ENCODE data around the gene ASGR2. TPM values are rescaled to one million over a fixed set of nuclear protein-coding genes. Genes with fewer than 3 reads are reported as not detected.
"Not testable (repeated sequence)": the region's sequence is repeated elsewhere in the genome, so short reads cannot be mapped to it uniquely, and the experiment has no call there.

The ASGR2 gene, protein sequence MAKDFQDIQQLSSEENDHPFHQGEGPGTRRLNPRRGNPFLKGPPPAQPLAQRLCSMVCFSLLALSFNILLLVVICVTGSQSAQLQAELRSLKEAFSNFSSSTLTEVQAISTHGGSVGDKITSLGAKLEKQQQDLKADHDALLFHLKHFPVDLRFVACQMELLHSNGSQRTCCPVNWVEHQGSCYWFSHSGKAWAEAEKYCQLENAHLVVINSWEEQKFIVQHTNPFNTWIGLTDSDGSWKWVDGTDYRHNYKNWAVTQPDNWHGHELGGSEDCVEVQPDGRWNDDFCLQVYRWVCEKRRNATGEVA
- polyA plus RNA-seq (ENCODE audit: insufficient read length in 3 of 3), result 1 to 10 TPM in 2 of 3 donors, under 1 TPM in 1; 0.89 to 2.6 (median 2.1) TPM
- long read RNA-seq, donor 1, partial matches to known transcripts, result 0 of 1 reads
- long read RNA-seq, donor 1, other reads (novel, unspliced or antisense), result 0 of 1 reads
- long read RNA-seq, donor 2, result 0 reads
- long read RNA-seq, donor 3, result 0 reads
- long read RNA-seq, donor 4, result 0 reads
- long read RNA-seq, donor 5, result 0 reads
- long read RNA-seq, donor 6, result 0 reads
- long read RNA-seq, donor 7, result 0 reads
- long read RNA-seq, donor 8, result 0 reads
- long read RNA-seq, donor 9, result 0 reads
- long read RNA-seq, donor 10, result 0 reads
- long read RNA-seq, donor 11, result 0 reads
- long read RNA-seq, donor 12, result 0 reads
- long read RNA-seq, donor 13, result 0 reads
- long read RNA-seq, donor 14, result 0 reads
- long read RNA-seq, donor 15, result 0 reads
- long read RNA-seq, donor 16, result 0 reads

DNA sequence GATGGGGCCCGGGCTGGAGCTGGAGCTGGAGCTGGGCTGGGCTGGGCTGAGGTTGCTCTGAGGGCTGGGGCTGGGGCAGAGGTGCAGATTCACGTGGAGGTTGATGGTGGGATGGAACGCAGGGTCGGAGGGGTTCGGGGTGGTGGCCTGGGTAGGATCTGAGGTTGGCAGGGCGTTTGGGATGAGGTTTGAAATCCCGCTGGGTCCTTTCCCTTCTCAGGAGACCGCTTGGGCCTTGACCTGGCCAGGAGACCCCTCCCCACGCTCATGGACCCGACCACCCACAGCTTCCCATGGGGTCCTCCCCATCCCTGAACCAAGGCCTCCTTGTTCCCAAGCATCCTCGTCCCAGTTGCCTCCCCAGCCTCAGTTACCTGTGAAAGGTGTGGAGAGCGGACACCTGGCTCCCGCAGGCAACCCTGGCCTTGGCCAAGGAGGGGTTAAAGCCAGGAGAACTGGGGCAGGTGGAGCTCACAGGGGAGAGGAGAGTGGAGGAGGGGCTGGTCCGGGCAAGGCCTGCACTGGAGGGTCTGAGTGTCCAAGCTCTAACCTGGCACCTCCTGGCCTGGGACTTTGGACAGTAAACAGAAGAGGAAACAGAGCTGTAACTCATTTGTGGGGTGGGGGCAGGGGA is at the start of gene ASGR2:
Gene ASGR2, minus strand, starts transcription at position 582 of the 634 bp plus-strand sequence. CDS start 582 bp downstream, outside the sequence.
- no peak for DNase-seq (ENCODE audit: extremely low read depth in 1 of 11, low read depth in 9 of 11, low spot score in 4 of 11)

DNA sequence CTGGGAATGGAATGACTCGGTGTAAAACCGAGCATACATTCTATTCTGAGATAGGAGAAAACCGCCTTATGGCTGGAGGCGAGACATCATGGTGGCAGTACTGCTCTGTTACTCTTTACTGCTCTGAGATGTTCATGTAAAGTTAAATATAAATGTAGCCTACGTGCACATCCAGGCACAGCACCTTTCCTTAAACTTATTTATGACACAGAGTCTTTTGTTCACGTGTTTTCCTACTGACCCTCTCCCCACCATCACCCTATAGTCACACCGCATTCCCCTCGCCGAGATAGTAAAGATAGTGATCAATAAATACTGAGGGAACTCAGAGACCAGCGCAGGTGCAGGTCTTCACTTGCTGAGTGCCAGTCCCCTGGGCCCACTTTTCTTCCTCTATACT is 44.9 kb upstream of the ASGR2 start:
- DNase-seq (ENCODE audit: extremely low read depth in 1 of 11, low read depth in 9 of 11, low spot score in 4 of 11), result not testable (repeated sequence)

DNA sequence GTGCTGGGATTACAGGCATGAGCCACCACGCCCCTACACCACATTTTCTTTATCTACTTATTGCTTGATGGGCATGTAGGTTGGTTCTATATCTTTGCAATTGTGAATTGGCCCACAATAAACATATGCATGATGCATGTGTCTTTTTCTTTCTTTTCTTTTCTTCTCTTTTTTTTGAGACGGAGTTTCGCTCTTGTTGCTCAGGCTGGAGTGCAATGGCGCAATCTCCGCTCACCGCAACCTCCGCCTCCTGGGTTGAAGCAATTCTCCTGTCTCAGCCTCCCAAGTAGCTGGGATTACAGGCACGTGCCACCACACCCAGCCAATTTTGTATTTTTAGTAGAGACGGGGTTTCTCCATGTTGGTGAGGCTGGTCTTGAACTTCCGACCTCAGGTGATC is 43.8 kb upstream of the ASGR2 start:
- not testable (repeated sequence) for DNase-seq (ENCODE audit: extremely low read depth in 1 of 11, low read depth in 9 of 11, low spot score in 4 of 11)

DNA sequence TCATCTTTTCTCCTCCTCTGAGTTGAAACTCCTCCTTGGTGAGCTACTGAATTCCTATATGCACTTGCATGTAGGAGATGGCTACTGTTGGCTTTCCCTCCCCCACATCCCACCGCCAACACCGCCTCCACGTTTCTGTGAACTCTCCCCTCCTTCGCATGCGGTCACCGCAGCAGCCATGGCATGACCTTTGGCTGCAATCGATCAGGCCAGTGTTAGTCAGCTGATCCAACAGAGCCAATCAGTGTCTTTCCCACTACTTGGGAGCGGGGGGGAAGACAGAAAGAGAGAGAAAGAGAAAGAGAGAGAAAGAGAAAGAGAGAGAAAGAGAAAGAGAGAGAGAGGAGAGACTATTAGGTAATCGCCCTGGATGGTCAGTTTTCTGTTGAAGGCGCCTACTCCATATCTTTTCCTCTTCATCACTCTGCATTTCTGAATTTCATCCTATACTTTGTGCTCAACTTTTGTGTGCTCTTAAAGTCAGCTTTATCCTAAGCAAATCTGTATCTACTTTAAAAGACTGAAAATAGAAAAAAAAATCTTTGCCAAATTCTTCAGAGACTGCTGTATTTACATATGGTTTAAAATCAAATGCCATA is 41.8 kb upstream of the ASGR2 start:
- no peak for DNase-seq (ENCODE audit: extremely low read depth in 1 of 11, low read depth in 9 of 11, low spot score in 4 of 11)

DNA sequence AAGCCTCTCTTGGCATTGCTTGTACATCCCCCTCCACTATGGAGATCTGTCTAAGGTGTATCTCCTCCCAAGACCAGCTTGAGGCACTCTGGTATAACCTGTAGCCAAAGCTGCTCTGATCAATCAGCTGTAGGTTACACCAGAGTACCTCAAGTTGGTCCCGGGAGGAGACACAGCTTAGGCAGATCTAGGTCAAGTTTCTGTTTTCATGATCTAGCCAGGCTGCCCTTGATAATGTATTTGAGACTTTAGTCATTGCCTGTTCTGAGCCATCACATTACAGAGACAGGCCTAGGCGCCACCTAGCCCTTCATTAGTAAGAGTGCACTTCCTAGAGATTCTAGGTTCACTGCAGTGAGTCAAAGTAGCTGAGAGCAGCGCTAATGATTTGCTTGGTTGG is 33.1 kb upstream of the ASGR2 start:
- no peak for DNase-seq (ENCODE audit: extremely low read depth in 1 of 11, low read depth in 9 of 11, low spot score in 4 of 11)

DNA sequence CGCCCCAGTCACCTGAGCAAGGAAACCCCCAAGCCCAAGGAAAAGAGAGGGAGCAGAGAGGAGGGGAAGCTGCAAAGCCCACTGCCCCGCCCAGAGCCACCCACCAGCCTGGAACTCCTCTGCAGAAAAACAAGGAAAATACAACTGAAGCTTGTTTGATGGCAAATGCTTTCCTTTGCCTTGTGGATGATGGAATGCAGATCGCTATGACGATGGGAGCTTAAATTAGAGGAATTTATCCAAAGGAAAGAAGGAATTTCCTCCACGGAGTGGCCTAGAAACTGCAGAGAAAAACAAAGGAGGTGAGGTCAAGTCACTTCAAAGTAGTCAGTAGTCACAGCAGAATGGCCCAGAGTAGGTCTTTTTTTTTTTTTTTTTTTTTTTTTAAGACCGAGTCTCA is 31.5 kb upstream of the ASGR2 start:
- no peak for DNase-seq (ENCODE audit: extremely low read depth in 1 of 11, low read depth in 9 of 11, low spot score in 4 of 11)

DNA sequence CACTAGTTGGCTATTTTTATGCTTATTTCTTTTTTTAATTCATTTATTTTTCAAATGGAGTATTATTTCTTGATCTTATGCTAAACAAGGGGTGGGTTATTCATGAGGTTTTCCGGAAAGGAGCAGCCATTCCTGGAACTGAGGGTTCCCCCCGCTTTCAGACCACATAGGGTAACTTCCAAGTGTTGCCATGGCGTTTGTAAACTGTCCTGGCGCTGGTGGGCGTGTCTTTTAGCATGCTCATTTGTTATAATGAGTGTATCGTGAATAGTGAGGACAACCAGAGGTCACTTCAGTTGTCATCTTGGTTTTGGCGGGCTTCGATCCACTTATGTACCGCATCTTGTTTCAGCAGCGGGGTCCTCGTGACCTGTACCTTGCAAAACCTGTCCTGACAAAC is 29.6 kb upstream of the ASGR2 start:
- DNase-seq (ENCODE audit: extremely low read depth in 1 of 11, low read depth in 9 of 11, low spot score in 4 of 11), result no peak

DNA sequence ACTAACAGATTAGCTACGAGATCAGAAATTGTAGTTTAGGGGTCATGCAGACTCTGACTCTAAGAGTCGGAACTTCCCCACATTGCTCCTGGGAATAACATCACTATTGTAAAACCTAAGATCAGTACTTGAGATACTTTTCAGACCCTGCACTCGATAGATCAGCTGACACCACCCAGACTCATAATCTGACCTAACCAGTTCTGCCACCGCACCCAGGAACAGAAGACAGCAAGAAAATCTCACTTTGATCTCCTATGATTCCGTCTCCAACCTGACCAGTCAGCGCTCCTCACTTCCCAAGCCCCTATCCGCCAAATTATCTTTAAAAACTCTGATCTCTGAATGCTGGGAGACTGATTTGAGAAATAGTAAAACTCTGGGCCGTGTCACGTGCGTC is 27.2 kb upstream of the ASGR2 start:
- no peak for DNase-seq (ENCODE audit: extremely low read depth in 1 of 11, low read depth in 9 of 11, low spot score in 4 of 11)

DNA sequence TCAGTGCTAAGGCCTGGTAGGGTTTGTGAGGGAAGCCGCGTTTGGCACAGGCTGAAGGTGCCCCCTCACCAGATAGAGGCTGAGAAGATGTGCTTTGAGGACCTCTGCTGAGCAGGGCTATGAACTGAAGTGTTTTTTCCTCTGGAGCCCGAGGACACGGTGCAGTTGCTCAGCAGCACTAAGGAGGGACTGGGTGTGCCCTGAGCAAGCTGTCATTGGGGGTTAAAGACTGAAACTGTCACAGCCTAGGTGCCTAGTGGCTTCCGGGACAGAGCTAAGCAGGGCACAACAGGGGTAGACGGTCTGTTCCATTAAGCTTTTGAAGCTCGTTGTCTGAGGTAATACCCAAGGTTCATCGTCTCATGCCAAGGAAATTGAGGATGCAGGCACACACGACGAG is 24.8 kb upstream of the ASGR2 start:
- no peak for DNase-seq (ENCODE audit: extremely low read depth in 1 of 11, low read depth in 9 of 11, low spot score in 4 of 11)

DNA sequence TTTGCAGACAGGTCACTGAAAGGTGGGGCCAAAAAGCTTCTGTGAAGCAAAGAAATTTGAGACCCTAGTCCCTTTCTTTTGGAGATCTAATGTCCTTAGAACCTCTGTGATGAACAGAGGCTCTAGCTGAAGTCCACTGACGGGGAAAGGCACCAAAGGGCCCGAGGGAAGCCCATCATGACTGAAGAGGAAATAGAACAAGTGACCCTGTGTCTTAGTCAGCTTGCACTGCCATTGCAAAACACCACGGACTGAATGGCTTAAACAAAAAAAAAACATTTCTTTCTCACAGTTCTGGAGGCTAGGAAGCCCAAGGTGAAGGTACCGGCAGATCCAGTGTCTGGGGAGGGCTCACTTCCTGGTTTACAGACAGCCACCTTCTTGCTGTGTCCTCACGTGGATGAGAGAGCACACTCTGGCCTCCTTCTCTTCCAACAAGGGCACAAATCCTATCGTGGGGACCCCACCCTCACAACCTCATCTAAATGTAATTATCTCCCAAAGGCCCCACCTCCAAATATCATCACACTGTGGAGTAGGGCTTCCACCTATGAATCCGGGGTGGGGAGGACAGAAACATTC is 24.3 kb upstream of the ASGR2 start:
- DNase-seq (ENCODE audit: extremely low read depth in 1 of 11, low read depth in 9 of 11, low spot score in 4 of 11), result no peak

DNA sequence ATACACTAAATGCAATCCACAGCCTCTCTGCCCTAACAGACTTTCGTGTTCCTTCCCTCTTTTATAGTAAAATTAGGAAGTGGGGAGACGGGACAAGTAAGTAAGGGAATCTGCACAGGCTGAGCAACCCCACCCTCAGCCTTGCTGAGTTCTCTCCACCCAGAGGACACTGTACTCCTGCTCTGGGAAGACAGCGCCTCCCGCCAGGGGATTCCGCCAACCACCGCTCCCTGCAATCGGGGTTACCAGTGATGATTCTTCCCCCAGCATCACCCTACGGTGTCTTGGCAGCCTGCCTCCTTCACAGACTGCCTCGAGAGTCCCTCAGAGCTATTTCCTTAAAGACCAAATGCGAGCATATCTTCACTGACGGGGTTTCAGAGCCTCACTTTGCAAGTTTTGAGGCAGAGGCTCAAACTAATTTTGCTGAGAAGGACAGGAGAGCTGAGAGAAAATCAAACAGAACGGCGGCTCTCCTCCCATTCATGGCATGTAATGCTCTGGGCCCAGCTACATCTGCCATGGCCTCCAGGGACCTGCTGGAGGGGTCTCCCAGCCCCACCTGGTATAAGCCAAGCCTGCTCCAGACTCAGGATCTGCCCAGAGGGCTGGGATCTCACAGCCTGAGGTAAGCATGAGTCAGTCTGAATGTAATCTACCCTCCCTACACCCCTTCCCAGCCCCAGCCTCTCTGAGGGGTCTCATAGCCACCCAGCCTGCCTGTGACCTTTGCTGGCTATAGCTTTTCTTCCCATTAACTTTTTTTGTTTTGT is 22.7 kb upstream of the ASGR2 start:
- DNase-seq (ENCODE audit: extremely low read depth in 1 of 11, low read depth in 9 of 11, low spot score in 4 of 11), result no peak

DNA sequence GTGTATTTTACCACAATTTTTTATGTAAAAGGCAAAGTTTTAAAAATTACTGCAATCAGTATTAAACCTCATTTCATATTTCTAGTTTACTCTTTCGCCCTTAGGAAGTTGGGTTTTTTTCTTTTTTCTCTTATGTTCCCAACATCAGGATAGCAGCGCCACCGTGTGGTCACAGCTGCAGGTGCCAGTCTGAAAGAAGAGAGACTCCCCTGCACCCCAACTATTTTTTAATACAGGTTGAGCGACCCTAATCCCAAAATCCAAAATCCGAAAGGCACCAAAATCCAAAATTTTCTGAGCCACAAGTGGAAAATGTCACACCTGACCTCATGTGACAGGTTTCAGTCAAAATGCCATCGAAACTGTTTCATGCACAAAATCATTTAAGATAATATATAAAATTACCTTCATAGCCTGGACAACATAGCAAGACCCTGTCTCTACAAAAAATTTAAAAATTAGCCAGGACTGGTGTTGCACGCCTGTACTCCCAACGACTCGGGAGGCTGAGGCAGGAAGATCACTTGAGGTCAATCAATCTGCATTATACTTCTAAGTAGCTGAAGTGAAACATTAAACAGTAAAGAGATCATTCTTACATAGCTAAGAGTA is 21.8 kb upstream of the ASGR2 start:
- DNase-seq (ENCODE audit: extremely low read depth in 1 of 11, low read depth in 9 of 11, low spot score in 4 of 11), result peak in 10 of 11 donors; percentile 37 to 67 (median 54)

DNA sequence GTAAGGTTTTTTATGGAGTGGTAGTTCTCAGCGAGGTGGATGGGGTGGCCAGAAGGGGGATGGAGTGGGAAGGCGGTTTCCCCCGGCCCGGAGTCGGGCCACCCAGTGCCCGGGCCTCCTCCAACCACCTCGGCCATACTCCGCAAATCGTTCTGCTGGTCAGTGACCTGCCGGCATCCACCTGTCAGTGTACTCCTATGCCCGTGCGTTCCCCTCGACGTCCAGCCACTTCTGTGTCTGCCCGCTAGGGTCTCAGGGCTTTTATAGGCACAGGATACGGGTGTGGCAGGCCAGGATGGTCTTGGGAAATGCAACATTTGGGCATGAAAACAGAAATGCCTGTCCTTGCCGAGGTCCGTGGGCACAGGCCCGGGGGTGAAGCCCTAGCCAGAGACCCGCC is 19.3 kb upstream of the ASGR2 start:
- no peak for DNase-seq (ENCODE audit: extremely low read depth in 1 of 11, low read depth in 9 of 11, low spot score in 4 of 11)

DNA sequence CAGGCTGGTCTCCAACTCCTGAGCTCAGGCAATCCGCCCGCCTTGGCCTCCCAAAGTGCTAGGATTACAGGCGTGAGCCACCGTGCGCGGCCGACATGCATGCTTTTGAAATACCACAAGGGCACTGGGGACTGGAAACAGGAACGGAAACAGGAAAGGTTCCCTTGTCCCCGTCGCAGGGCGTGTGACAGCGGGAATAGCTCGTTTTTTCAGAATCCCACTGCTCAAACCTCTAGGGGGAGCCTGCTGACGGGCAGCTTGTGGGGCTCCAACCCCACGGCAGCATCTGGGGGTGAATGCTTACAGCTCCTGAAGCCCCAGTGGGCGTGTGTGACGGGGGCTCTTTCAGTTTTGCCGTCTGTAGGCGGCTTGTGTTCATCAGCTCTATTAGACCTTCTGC is 18.8 kb upstream of the ASGR2 start:
- DNase-seq (ENCODE audit: extremely low read depth in 1 of 11, low read depth in 9 of 11, low spot score in 4 of 11), result no peak

DNA sequence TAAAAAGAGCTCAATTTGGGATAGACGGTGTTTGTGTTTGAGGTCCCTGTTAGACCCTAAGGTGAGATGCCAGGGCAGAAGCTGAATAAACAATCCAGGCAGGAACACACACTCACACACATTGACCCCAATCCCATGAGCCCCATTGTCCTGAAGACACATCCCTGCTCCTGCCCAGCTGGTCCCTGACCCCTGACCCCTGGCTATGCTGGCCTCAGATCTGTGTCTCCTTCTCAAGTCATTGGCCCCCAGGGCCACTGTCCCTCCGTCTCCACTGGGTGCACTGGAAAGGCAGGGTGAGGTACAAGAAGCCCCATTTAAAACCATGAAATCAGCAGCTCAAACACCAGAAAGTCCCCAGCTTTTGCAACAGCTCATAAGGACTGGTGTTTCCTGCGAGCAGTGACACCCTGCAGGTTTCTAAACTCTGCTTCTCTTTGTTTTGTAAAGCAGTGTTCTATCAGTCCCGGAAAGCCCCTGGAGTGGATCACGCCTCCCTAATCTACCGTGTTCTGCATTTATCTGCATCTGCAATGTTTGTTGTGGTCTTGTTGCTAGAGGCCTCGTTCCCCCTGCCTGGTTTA is 18.0 kb upstream of the ASGR2 start:
- no peak for DNase-seq (ENCODE audit: extremely low read depth in 1 of 11, low read depth in 9 of 11, low spot score in 4 of 11)

DNA sequence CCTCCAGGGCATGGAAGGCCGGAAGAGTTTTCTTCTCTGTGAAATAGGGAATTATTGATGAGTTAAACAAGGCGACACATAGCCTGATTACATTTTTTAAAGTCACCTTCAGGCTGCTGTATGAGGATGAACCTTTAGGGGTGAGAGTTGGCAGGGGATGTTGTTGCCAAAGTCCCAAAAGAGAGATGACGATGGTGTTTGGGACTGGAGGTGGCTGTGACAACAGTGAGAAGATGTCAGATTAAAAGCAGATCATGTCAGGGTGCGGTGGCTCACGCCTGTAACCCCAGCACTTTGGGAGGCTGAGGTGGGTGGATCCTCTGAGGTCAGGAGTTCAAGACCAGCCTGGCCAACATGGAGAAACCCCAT is 16.8 kb upstream of the ASGR2 start:
- DNase-seq (ENCODE audit: extremely low read depth in 1 of 11, low read depth in 9 of 11, low spot score in 4 of 11), result no peak

DNA sequence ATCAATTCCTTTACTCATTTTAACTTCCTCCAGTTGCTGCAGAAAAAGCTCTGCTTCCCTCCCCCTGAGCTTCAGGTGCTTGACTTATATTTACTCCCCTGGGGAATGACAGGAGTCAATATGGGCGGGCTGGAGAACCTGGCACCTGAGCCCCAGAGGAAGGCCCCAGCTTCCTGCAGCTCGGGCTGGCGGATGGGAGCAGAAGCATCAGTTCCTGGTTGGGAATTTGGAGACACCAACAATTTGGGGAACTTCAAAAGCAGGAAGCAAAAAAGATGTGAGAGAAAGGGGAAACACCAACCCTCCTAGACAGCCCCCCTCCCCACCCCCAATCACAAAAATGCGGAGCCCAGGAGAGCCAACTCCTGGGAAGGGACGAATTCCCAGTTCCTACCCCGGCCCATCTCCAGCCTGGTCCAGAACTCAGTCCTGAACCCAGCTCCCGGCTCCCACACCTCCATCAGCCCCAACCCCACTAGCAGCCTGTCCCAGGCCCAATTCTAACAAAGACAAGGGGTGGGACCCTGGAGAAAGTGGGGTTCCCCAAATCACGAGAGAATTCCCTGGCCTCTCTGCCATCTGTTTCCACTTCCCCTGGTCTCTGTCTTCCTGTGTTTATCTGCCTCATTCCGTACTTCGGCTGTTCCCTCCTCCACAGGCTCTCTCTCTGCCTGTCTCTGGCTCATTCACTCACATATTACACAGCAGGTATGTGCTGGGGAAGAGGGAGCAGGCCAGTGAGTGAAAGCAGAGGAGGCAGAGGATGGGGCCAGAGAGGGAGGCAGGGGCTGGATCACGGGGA is 16.2 kb upstream of the ASGR2 start:
- no peak for DNase-seq (ENCODE audit: extremely low read depth in 1 of 11, low read depth in 9 of 11, low spot score in 4 of 11)
